PC-9 (cell line): ENCODE results near the gene RRAD. TPM values are rescaled to one million over a fixed set of nuclear protein-coding genes. Genes with fewer than 3 reads are reported as not detected.

Experiments
- BruUV-seq: library from RNA; stranded (reverse); fragments of 400-500 nt; replicated peaks from 2 replicates; lab custom pipeline; 2021; lab: Mats Ljungman, UMichigan
- CTCF ChIA-PET: fragments of 300-600 bp; sonication (Branson Sonifier 250); formaldehyde crosslinking; loops from one replicate; lab custom pipeline; 2022; ENCODE audit warnings: antibody characterized with exemption; lab: Charles Lee
- POLR2A ChIA-PET: fragments of 300-600 bp; sonication (Branson Sonifier 250); formaldehyde crosslinking; loops from one replicate; lab custom pipeline; 2022; ENCODE audit warnings: antibody characterized with exemption; ENCODE audit not compliant: unreplicated experiment; lab: Charles Lee
- DNase-seq, 2 experiments: peaks; one replicate each; pipeline versions ENCODE4 v3.0.0 to v3.0.0-alpha.2; 2015 to 2022; ENCODE audit warnings: mixed read lengths in 1 of 2
- H2AFZ ChIP-seq: fragments of 200-600 bp; sonication (generic); 2 replicates; pipeline ENCODE4 v1.8.1; 2017; ENCODE audit warnings: antibody characterized with exemption
- H3F3A ChIP-seq: fragments of 200-600 bp; sonication (generic); 2 replicates; pipeline ENCODE4 v1.8.1; 2017; ENCODE audit warnings: antibody characterized with exemption, mild to moderate bottlenecking, low read depth; ENCODE audit not compliant: insufficient read depth
- H3K27ac ChIP-seq: fragments of 200-600 bp; sonication (generic); 2 replicates; pipeline ENCODE4 v1.6.1; 2016; ENCODE audit warnings: mixed run types
- H3K27me3 ChIP-seq: fragments of 200-600 bp; sonication (generic); 2 replicates; pipeline ENCODE4 v1.6.1; 2016; ENCODE audit warnings: low read depth, mixed run types; ENCODE audit not compliant: insufficient read depth
- H3K36me3 ChIP-seq: fragments of 200-600 bp; sonication (generic); 2 replicates; pipeline ENCODE4 v1.6.1; 2016; ENCODE audit warnings: low read depth, mixed run types
- H3K4me1 ChIP-seq: fragments of 200-600 bp; sonication (generic); replicated peaks from 2 replicates; pipeline ENCODE4 v1.6.1; 2016; ENCODE audit warnings: mixed run types; ENCODE audit not compliant: insufficient read depth
- H3K4me2 ChIP-seq: fragments of 200-600 bp; sonication (generic); 2 replicates; pipeline ENCODE4 v1.6.1; 2017; ENCODE audit warnings: mixed run types
- H3K4me3 ChIP-seq: fragments of 200-600 bp; sonication (generic); 2 replicates; pipeline ENCODE4 v1.6.1; 2016; ENCODE audit warnings: mixed run types
- H3K79me2 ChIP-seq: fragments of 200-600 bp; sonication (generic); 2 replicates; pipeline ENCODE4 v1.6.1; 2017; ENCODE audit warnings: low read depth, mixed run types
- H3K9me2 ChIP-seq: fragments of 200-600 bp; sonication (generic); 2 replicates; pipeline ENCODE4 v1.8.1; 2017; ENCODE audit warnings: mild to moderate bottlenecking; ENCODE audit not compliant: insufficient read depth
- H3K9me3 ChIP-seq: fragments of 200-600 bp; sonication (generic); 2 replicates; pipeline ENCODE4 v1.8.1; 2016; ENCODE audit warnings: low read depth; ENCODE audit not compliant: insufficient read depth
- H4K20me1 ChIP-seq: fragments of 200-600 bp; sonication (generic); 2 replicates; pipeline ENCODE4 v1.8.1; 2017; ENCODE audit not compliant: insufficient read depth
- CTCF ChIP-seq: fragments of 200-600 bp; sonication (generic); conservative IDR thresholded peaks from 2 replicates; pipeline ENCODE4 v1.6.1; 2017; ENCODE audit warnings: mixed run types, antibody characterized with exemption, mild to moderate bottlenecking, moderate library complexity
- EZH2 ChIP-seq: fragments of 200-600 bp; sonication (generic); IDR thresholded peaks from 2 replicates; pipeline ENCODE4 v1.8.0; 2017; ENCODE audit warnings: antibody characterized with exemption, low read depth
- intact Hi-C: fragments of 100-400 bp; cut with micrococcal nuclease; formaldehyde crosslinking; loops from one replicate; pipeline ENCODE4 v1.10.0; 2022; ENCODE audit not compliant: unreplicated experiment
- total RNA-seq: library from RNA; stranded (reverse); gene quantifications from 2 replicates; pipeline ENCODE4 v1.2.3, GENCODE V29; 2021

RRAD gene
- total RNA-seq, 1 experiment from 2014 or later, result 0.24 TPM

DNA sequence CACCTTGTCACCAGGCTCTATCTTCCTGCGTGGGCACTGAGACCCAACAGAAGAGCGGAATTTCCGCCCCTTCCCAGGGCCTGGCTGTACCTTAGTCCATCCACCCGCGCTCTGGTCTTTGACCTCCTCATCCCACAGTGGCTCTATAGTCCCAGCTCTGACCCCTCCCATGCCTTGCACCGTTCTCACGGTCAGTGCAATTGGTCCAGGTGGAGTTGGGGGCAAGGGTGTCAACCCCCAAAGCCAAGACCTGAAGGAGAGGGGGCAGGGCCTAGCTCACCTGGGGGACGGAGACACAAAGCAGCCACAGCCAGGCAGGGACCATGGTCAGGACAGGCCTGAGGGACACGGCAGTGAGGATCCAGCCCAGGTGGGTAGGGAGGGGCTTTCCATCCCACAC is 7.6 kb downstream of the RRAD start:
- TF ChIP-seq CTCF (no peak), EZH2 (no peak)
- H3K27me3 ChIP-seq, result no peaks in the 10 kb centered on the region
- no TSS peak for BruUV-seq
- H3F3A ChIP-seq, result no peaks in the 10 kb centered on the region
- no peak for DNase-seq
- H3K36me3 ChIP-seq, result no peaks in the 10 kb centered on the region
- intact Hi-C loops, result no loop called here
- no peaks in the 10 kb centered on the region for H3K79me2 ChIP-seq
- H3K9me3 ChIP-seq, result no peaks in the 10 kb centered on the region
- no peak overlapping the region for H3K27ac ChIP-seq
- ChIA-PET POLR2A (no interaction called here), CTCF (no interaction called here)
- H2AFZ ChIP-seq, result no peak overlapping the region
- H4K20me1 ChIP-seq, result no peaks in the 10 kb centered on the region
- no peak overlapping the region for H3K4me2 ChIP-seq
- H3K9me2 ChIP-seq, result no peaks in the 10 kb centered on the region
- H3K4me1 ChIP-seq, result no peaks in the 10 kb centered on the region
- no peak overlapping the region for H3K4me3 ChIP-seq

- H3K79me2 ChIP-seq, result no peaks in the 10 kb centered on the region
- no peak for DNase-seq
- TF ChIP-seq CTCF, result no peak
- TF ChIP-seq EZH2, result no peak
- H3K36me3 ChIP-seq, result no peaks in the 10 kb centered on the region
- ChIA-PET POLR2A (interaction anchor here (0.6 kb wide), 1 partner anchor 192 kb away, joined by 4 read pairs; no protein-coding TSS in a partner anchor), CTCF (no interaction called here)
- H3K9me2 ChIP-seq, result no peaks in the 10 kb centered on the region
- H3K27ac ChIP-seq, result no peak overlapping the region
- intact Hi-C loops, result no loop called here
- no peaks in the 10 kb centered on the region for H3F3A ChIP-seq
- H3K27me3 ChIP-seq, result no peaks in the 10 kb centered on the region
- H3K9me3 ChIP-seq, result no peaks in the 10 kb centered on the region
- BruUV-seq, result no TSS peak
- H3K4me2 ChIP-seq, result no peak overlapping the region
- H4K20me1 ChIP-seq, result no peaks in the 10 kb centered on the region
- H3K4me3 ChIP-seq, result no peak overlapping the region
- peaks cover 6% of the 10 kb centered on the region for H3K4me1 ChIP-seq
- no peak overlapping the region for H2AFZ ChIP-seq
Measured at GRCh38 chr16:66916518-66916917, 8.8 kb downstream of the RRAD start.

GRCh38 chr16:66915041-66915440 is 10.3 kb downstream of the RRAD start:
- intact Hi-C loops, result no loop called here
- ChIA-PET POLR2A (no interaction called here), CTCF (no interaction called here)
- H4K20me1 ChIP-seq, result no peaks in the 10 kb centered on the region
- TF ChIP-seq EZH2 (no peak), CTCF (no peak)
- DNase-seq, result no peak
- H3K4me3 ChIP-seq, result no peak overlapping the region
- no peaks in the 10 kb centered on the region for H3K9me3 ChIP-seq
- peaks cover 17% of the 10 kb centered on the region for H3K4me1 ChIP-seq
- H3K36me3 ChIP-seq, result no peaks in the 10 kb centered on the region
- H2AFZ ChIP-seq, result no peak overlapping the region
- H3K27ac ChIP-seq, result no peak overlapping the region
- BruUV-seq, result no TSS peak
- no peaks in the 10 kb centered on the region for H3K27me3 ChIP-seq
- no peak overlapping the region for H3K4me2 ChIP-seq
- H3K9me2 ChIP-seq, result no peaks in the 10 kb centered on the region
- no peaks in the 10 kb centered on the region for H3K79me2 ChIP-seq
- H3F3A ChIP-seq, result no peaks in the 10 kb centered on the region
